ENCODE data around the gene PAN3. TPM values are rescaled to one million over a fixed set of nuclear protein-coding genes. Genes with fewer than 3 reads are reported as not detected.

Gene PAN3
- total RNA-seq, 1 experiment from 2014 or later = 24.8 TPM

- no peak overlapping the region for H3K4me3 Mint-ChIP-seq (ENCODE audit: low read depth, unreplicated experiment)
- no peak overlapping the region for H3K27ac Mint-ChIP-seq (ENCODE audit: unreplicated experiment)
- no peak for TF ChIP-seq CTCF (IDR thresholded peaks at IDR 0.05; ENCODE audit: unreplicated experiment)
- BruUV-seq (replicated peaks) = no TSS peak
- intact Hi-C loops (cut with micrococcal nuclease; ENCODE audit: unreplicated experiment) = loop anchor here (10.0 kb wide), 1 partner anchor 60 kb away; no protein-coding TSS in a partner anchor
- peaks cover 24% of the 10 kb centered on the region for H3K4me1 Mint-ChIP-seq (ENCODE audit: low read depth, unreplicated experiment)
- H3K9me3 Mint-ChIP-seq (ENCODE audit: low read depth, unreplicated experiment) = no peaks in the 10 kb centered on the region
- CTCF ChIA-PET = interaction anchor here (0.6 kb wide), 1 partner anchor 26 kb away, joined by 3 read pairs; no protein-coding TSS in a partner anchor
- DNase-seq = no peak
- H3K27me3 Mint-ChIP-seq (ENCODE audit: unreplicated experiment) = no peaks in the 10 kb centered on the region
- peaks cover 8% of the 10 kb centered on the region for H3K36me3 Mint-ChIP-seq (ENCODE audit: insufficient read depth, unreplicated experiment)
Measured at GRCh38 chr13:28145049-28145448, 6.7 kb downstream of the PAN3 start.

GRCh38 chr13:28147495-28147894 lies 9.2 kb downstream of the PAN3 start:
- intact Hi-C loops (cut with micrococcal nuclease; ENCODE audit: unreplicated experiment) = loop anchor here (10.0 kb wide), 1 partner anchor 57 kb away; no protein-coding TSS in a partner anchor
- DNase-seq = no peak
- no peak overlapping the region for H3K27ac Mint-ChIP-seq (ENCODE audit: unreplicated experiment)
- peaks cover 10% of the 10 kb centered on the region for H3K4me1 Mint-ChIP-seq (ENCODE audit: low read depth, unreplicated experiment)
- no peaks in the 10 kb centered on the region for H3K9me3 Mint-ChIP-seq (ENCODE audit: low read depth, unreplicated experiment)
- no peak for TF ChIP-seq CTCF (IDR thresholded peaks at IDR 0.05; ENCODE audit: unreplicated experiment)
- CTCF ChIA-PET = interaction anchor here (0.6 kb wide), 1 partner anchor 20 kb away, joined by 3 read pairs; no protein-coding TSS in a partner anchor
- no peaks in the 10 kb centered on the region for H3K36me3 Mint-ChIP-seq (ENCODE audit: insufficient read depth, unreplicated experiment)
- H3K4me3 Mint-ChIP-seq (ENCODE audit: low read depth, unreplicated experiment) = no peak overlapping the region
- BruUV-seq (replicated peaks) = no TSS peak
- no peaks in the 10 kb centered on the region for H3K27me3 Mint-ChIP-seq (ENCODE audit: unreplicated experiment)

GRCh38 chr13:28159057-28159456 lies 20.7 kb downstream of the PAN3 start:
- H3K9me3 Mint-ChIP-seq (ENCODE audit: low read depth, unreplicated experiment) = peaks cover 5% of the 10 kb centered on the region
- CTCF ChIA-PET = interaction anchor here (0.6 kb wide), 2 partner anchors 20 to 90 kb away, joined by 3 to 5 read pairs; no protein-coding TSS in a partner anchor
- no peaks in the 10 kb centered on the region for H3K36me3 Mint-ChIP-seq (ENCODE audit: insufficient read depth, unreplicated experiment)
- H3K4me1 Mint-ChIP-seq (ENCODE audit: low read depth, unreplicated experiment) = peaks cover 19% of the 10 kb centered on the region
- DNase-seq = no peak
- no peak for TF ChIP-seq CTCF (IDR thresholded peaks at IDR 0.05; ENCODE audit: unreplicated experiment)
- no peaks in the 10 kb centered on the region for H3K27me3 Mint-ChIP-seq (ENCODE audit: unreplicated experiment)
- H3K4me3 Mint-ChIP-seq (ENCODE audit: low read depth, unreplicated experiment) = no peak overlapping the region
- H3K27ac Mint-ChIP-seq (ENCODE audit: unreplicated experiment) = no peak overlapping the region
- intact Hi-C loops (cut with micrococcal nuclease; ENCODE audit: unreplicated experiment) = no loop called here
- no TSS peak for BruUV-seq (replicated peaks)

GRCh38 chr13:28161370-28161769 lies 23.0 kb downstream of the PAN3 start:
- peaks cover 19% of the 10 kb centered on the region for H3K4me1 Mint-ChIP-seq (ENCODE audit: low read depth, unreplicated experiment)
- H3K4me3 Mint-ChIP-seq (ENCODE audit: low read depth, unreplicated experiment) = no peak overlapping the region
- BruUV-seq (replicated peaks) = no TSS peak

More at GRCh38 chr13:28161370-28161769, 23.0 kb downstream of the PAN3 start:
- Mint-ChIP-seq H3K9me3 (ENCODE audit: low read depth, unreplicated experiment) (peaks cover 5% of the 10 kb centered on the region), H3K27ac (ENCODE audit: unreplicated experiment) (no peak overlapping the region), H3K36me3 (ENCODE audit: insufficient read depth, unreplicated experiment) (no peaks in the 10 kb centered on the region), H3K27me3 (ENCODE audit: unreplicated experiment) (no peaks in the 10 kb centered on the region)
- TF ChIP-seq CTCF (IDR thresholded peaks at IDR 0.05; ENCODE audit: unreplicated experiment) = no peak
- DNase-seq = no peak
- intact Hi-C loops (cut with micrococcal nuclease; ENCODE audit: unreplicated experiment) = no loop called here
- CTCF ChIA-PET = no interaction called here

All from Calu3 (cell line).